ENCODE data around the gene USP43. TPM values are rescaled to one million over a fixed set of nuclear protein-coding genes. Genes with fewer than 3 reads are reported as not detected.

The USP43 gene
- total RNA-seq, 1 donor from 2014 or later, result 0.22 TPM

GRCh38 chr17:9645851-9646545 is 681 bp downstream of the USP43 start:
- no peak overlapping the region for H3K27ac Mint-ChIP-seq (ENCODE audit: unreplicated experiment)
- DNase-seq, result peak; percentile 47
- H3K4me1 Mint-ChIP-seq (ENCODE audit: low read depth, unreplicated experiment), result peaks cover 6% of the 10 kb centered on the region

GRCh38 chr17:9646546-9646885 is 1.2 kb downstream of the USP43 start:
- peak overlapping the region; percentile 81 for H3K4me3 Mint-ChIP-seq (ENCODE audit: unreplicated experiment)
- H3K36me3 Mint-ChIP-seq (ENCODE audit: unreplicated experiment), result no peaks in the 10 kb centered on the region
- H3K9me3 Mint-ChIP-seq (ENCODE audit: unreplicated experiment), result peaks cover 4% of the 10 kb centered on the region
- DNase-seq, result no peak
- H3K4me1 Mint-ChIP-seq (ENCODE audit: low read depth, unreplicated experiment), result peaks cover 6% of the 10 kb centered on the region
- TF ChIP-seq, protein P1, sequence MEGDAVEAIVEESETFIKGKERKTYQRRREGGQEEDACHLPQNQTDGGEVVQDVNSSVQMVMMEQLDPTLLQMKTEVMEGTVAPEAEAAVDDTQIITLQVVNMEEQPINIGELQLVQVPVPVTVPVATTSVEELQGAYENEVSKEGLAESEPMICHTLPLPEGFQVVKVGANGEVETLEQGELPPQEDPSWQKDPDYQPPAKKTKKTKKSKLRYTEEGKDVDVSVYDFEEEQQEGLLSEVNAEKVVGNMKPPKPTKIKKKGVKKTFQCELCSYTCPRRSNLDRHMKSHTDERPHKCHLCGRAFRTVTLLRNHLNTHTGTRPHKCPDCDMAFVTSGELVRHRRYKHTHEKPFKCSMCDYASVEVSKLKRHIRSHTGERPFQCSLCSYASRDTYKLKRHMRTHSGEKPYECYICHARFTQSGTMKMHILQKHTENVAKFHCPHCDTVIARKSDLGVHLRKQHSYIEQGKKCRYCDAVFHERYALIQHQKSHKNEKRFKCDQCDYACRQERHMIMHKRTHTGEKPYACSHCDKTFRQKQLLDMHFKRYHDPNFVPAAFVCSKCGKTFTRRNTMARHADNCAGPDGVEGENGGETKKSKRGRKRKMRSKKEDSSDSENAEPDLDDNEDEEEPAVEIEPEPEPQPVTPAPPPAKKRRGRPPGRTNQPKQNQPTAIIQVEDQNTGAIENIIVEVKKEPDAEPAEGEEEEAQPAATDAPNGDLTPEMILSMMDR (IDR thresholded peaks at IDR 0.05; ENCODE audit: partially characterized antibody, unreplicated experiment), result no peak
- H3K27ac Mint-ChIP-seq (ENCODE audit: unreplicated experiment), result no peak overlapping the region
- no peaks in the 10 kb centered on the region for H3K27me3 Mint-ChIP-seq (ENCODE audit: unreplicated experiment)

More at GRCh38 chr17:9645851-9646545, 681 bp downstream of the USP43 start:
- Mint-ChIP-seq H3K27me3 (ENCODE audit: unreplicated experiment) (no peaks in the 10 kb centered on the region), H3K9me3 (ENCODE audit: unreplicated experiment) (peaks cover 4% of the 10 kb centered on the region), H3K36me3 (ENCODE audit: unreplicated experiment) (no peaks in the 10 kb centered on the region), H3K4me3 (ENCODE audit: unreplicated experiment) (peak overlapping the region; percentile 81)
- TF ChIP-seq, protein P1 (IDR thresholded peaks at IDR 0.05; ENCODE audit: partially characterized antibody, unreplicated experiment), result no peak

- Mint-ChIP-seq H3K4me3 (ENCODE audit: unreplicated experiment) (no peak overlapping the region), H3K9me3 (ENCODE audit: unreplicated experiment) (peaks cover 4% of the 10 kb centered on the region), H3K36me3 (ENCODE audit: unreplicated experiment) (no peaks in the 10 kb centered on the region), H3K27me3 (ENCODE audit: unreplicated experiment) (no peaks in the 10 kb centered on the region), H3K27ac (ENCODE audit: unreplicated experiment) (no peak overlapping the region), H3K4me1 (ENCODE audit: low read depth, unreplicated experiment) (peaks cover 6% of the 10 kb centered on the region)
- TF ChIP-seq, protein P1 (IDR thresholded peaks at IDR 0.05; ENCODE audit: partially characterized antibody, unreplicated experiment), result no peak
- DNase-seq, result no peak
Measured at GRCh38 chr17:9647014-9647413, 1.7 kb downstream of the USP43 start.

- Mint-ChIP-seq H3K27me3 (ENCODE audit: unreplicated experiment) (no peaks in the 10 kb centered on the region), H3K9me3 (ENCODE audit: unreplicated experiment) (peaks cover 4% of the 10 kb centered on the region), H3K27ac (ENCODE audit: unreplicated experiment) (no peak overlapping the region), H3K4me1 (ENCODE audit: low read depth, unreplicated experiment) (peaks cover 6% of the 10 kb centered on the region), H3K36me3 (ENCODE audit: unreplicated experiment) (no peaks in the 10 kb centered on the region), H3K4me3 (ENCODE audit: unreplicated experiment) (no peak overlapping the region)
- TF ChIP-seq, protein P1 (IDR thresholded peaks at IDR 0.05; ENCODE audit: partially characterized antibody, unreplicated experiment), result no peak
- DNase-seq, result no peak
Measured at GRCh38 chr17:9648521-9649110, 3.3 kb downstream of the USP43 start.

- Mint-ChIP-seq H3K9me3 (ENCODE audit: unreplicated experiment) (no peaks in the 10 kb centered on the region), H3K36me3 (ENCODE audit: unreplicated experiment) (no peaks in the 10 kb centered on the region), H3K4me1 (ENCODE audit: low read depth, unreplicated experiment) (no peaks in the 10 kb centered on the region), H3K27me3 (ENCODE audit: unreplicated experiment) (no peaks in the 10 kb centered on the region), H3K4me3 (ENCODE audit: unreplicated experiment) (no peak overlapping the region), H3K27ac (ENCODE audit: unreplicated experiment) (no peak overlapping the region)
- no peak for DNase-seq
- TF ChIP-seq, protein P1 (IDR thresholded peaks at IDR 0.05; ENCODE audit: partially characterized antibody, unreplicated experiment), result no peak
Measured at GRCh38 chr17:9658593-9659211, 13.4 kb downstream of the USP43 start.
